Calu3 (cell line): Measurements from ENCODE around the gene ZNF682. TPM values are rescaled to one million over a fixed set of nuclear protein-coding genes. Genes with fewer than 3 reads are reported as not detected.
"Not testable (repeated sequence)": the region's sequence is repeated elsewhere in the genome, so short reads cannot be mapped to it uniquely, and the experiment has no call there.

ENCODE experiments used
- BruUV-seq: library from RNA; stranded (reverse); fragments of 400-500 nt; replicated peaks from 2 replicates; lab custom pipeline; 2021; lab: Mats Ljungman, UMichigan
- CTCF ChIA-PET: fragments of 300-600 bp; sonication (Branson Sonifier 250); formaldehyde crosslinking; loops from one replicate; lab custom pipeline; 2022; ENCODE audit warnings: antibody characterized with exemption; lab: Charles Lee
- DNase-seq: peaks from one replicate; pipeline ENCODE4 v3.0.0; 2022
- H3K27ac Mint-ChIP-seq: one replicate; pipeline ENCODE4 v1.8.0; 2022; ENCODE audit warnings: mixed read lengths; ENCODE audit not compliant: unreplicated experiment
- H3K27me3 Mint-ChIP-seq: one replicate; pipeline ENCODE4 v1.8.0; 2022; ENCODE audit warnings: mixed read lengths; ENCODE audit not compliant: unreplicated experiment
- H3K36me3 Mint-ChIP-seq: one replicate; pipeline ENCODE4 v1.8.0; 2022; ENCODE audit warnings: mild to moderate bottlenecking, moderate library complexity, mixed read lengths; ENCODE audit not compliant: insufficient read depth, unreplicated experiment
- H3K4me1 Mint-ChIP-seq: one replicate; pipeline ENCODE4 v1.8.0; 2022; ENCODE audit warnings: mild to moderate bottlenecking, low read depth, mixed read lengths; ENCODE audit not compliant: unreplicated experiment
- H3K4me3 Mint-ChIP-seq: one replicate; pipeline ENCODE4 v1.8.0; 2022; ENCODE audit warnings: mild to moderate bottlenecking, low read depth, moderate library complexity, mixed read lengths; ENCODE audit not compliant: unreplicated experiment
- H3K9me3 Mint-ChIP-seq: one replicate; pipeline ENCODE4 v1.8.0; 2022; ENCODE audit warnings: low read depth, mixed read lengths; ENCODE audit not compliant: unreplicated experiment
- intact Hi-C: fragments of 100-400 bp; cut with micrococcal nuclease; formaldehyde crosslinking; loops from one replicate; pipeline ENCODE4 v1.10.0; 2022; ENCODE audit not compliant: unreplicated experiment
- total RNA-seq: library from RNA; stranded (reverse); gene quantifications from 2 replicates; pipeline ENCODE4 v1.2.3, GENCODE V29; 2022
- TF ChIP-seq, protein P1 (sequence below): fragments of 200-600 bp; IDR thresholded peaks from one replicate; pipeline ENCODE4 v1.8.0; 2022; ENCODE audit warnings: antibody characterized with exemption; ENCODE audit not compliant: unreplicated experiment

ZNF682 gene
- total RNA-seq, 1 experiment from 2014 or later: 3.5 TPM

DNA sequence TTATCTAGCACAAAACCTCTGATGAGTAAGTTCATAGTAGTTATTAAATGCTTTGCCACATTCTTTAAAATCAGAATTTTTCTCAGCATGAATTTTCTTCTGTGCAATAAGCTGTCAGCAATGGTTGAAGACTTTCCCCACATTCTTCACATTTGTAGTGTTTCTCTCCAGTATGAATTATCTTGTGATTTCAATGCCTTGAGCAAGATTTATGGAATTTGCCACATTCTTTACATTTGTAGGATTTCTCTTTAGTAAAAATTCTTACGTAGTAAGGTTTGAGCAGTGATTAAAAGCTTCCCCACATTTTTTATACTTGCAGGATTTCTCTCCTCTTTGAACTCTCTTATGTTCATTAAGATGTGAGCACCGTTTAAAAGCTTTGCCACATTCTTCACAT lies 33.6 kb downstream of the ZNF682 start:
- CTCF ChIA-PET: no interaction called here
- H3K36me3 Mint-ChIP-seq: no peaks in the 10 kb centered on the region

DNA sequence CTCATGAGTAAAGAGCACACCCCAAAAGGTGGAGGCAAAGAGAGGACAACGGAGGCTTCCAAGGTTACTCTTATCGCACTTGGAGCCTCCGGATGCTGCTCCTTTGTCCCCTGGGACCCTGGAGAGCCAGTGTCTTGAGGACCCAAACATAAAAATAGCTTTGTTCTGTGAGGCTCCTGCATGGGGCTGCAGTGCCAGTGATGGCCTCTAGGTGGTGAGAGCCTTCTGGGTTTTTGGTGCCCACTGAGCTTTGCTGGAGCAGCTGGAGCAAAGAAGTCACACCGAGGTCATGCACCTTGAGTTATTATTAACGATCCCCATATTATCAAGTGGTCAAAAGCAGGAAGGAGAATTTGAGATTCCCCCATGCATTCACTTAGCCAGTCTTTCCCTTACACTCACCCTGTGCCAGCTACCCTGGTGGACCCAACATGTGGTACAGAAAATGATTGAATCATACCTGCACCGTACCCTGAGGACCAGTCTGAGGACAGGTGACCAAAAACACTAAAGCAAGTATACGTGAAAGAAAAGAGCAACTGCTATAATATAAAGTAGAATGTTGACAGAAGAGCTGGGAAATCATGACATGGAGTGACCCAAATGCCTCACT lies 41.5 kb downstream of the ZNF682 start:
- Mint-ChIP-seq H3K27ac (no peak overlapping the region), H3K4me1 (no peaks in the 10 kb centered on the region), H3K4me3 (no peak overlapping the region), H3K36me3 (no peaks in the 10 kb centered on the region), H3K27me3 (no peaks in the 10 kb centered on the region), H3K9me3 (peaks cover 11% of the 10 kb centered on the region)
- no TSS peak for BruUV-seq
- TF ChIP-seq, protein P1, sequence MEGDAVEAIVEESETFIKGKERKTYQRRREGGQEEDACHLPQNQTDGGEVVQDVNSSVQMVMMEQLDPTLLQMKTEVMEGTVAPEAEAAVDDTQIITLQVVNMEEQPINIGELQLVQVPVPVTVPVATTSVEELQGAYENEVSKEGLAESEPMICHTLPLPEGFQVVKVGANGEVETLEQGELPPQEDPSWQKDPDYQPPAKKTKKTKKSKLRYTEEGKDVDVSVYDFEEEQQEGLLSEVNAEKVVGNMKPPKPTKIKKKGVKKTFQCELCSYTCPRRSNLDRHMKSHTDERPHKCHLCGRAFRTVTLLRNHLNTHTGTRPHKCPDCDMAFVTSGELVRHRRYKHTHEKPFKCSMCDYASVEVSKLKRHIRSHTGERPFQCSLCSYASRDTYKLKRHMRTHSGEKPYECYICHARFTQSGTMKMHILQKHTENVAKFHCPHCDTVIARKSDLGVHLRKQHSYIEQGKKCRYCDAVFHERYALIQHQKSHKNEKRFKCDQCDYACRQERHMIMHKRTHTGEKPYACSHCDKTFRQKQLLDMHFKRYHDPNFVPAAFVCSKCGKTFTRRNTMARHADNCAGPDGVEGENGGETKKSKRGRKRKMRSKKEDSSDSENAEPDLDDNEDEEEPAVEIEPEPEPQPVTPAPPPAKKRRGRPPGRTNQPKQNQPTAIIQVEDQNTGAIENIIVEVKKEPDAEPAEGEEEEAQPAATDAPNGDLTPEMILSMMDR: no peak
- CTCF ChIA-PET: no interaction called here
- intact Hi-C loops: no loop called here
- DNase-seq: no peak

More for the DNA sequence above, 33.6 kb downstream of the ZNF682 start:
- BruUV-seq: no TSS peak
- H3K9me3 Mint-ChIP-seq: peaks cover 4% of the 10 kb centered on the region
- no peaks in the 10 kb centered on the region for H3K4me1 Mint-ChIP-seq
- no peak overlapping the region for H3K4me3 Mint-ChIP-seq
- H3K27ac Mint-ChIP-seq: no peak overlapping the region
- intact Hi-C loops: no loop called here
- no peaks in the 10 kb centered on the region for H3K27me3 Mint-ChIP-seq
- DNase-seq: no peak
- TF ChIP-seq, protein P1: no peak

DNA sequence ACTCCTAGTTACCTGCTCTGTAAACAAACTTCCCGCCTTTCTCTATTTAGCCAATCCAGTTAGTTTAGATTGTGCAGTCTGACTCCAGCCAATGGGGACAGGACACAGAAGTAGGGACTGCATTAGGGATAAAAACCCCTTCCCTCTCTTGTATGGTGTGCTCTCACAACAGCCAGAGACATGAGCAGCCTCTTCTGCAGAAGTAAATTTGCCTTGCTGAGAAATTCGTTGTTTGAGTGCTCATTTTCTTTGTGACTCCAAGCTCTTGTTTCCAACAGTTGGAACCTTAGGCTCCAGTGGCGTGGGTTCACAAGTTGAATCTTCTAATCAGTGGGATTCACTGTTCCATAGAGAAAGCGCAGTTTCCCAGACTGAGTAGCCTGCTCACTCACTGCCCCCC lies 72.4 kb downstream of the ZNF682 start:
- peaks cover 25% of the 10 kb centered on the region for H3K9me3 Mint-ChIP-seq
- no TSS peak for BruUV-seq

DNA sequence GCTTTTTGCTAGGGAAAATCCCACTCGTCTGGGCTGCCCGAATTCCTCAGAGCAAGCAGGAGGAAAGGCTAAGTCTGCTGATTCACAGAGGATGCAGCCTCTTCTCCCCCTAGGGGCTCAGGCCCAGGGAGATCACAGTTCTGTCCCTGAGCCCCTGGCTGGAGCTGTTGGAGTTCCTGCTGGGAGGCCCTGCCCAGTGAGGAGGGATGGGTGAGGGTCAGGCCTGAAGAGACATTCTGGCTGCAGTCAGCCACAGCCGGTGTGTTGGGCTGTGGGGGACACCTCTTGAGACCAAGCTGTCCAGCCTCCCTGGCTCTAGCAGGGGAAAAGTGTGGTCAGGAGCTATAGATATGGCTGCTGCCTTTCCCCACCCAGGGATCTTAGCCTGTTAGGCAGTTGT lies 73.2 kb downstream of the ZNF682 start:
- CTCF ChIA-PET, H3K27me3 Mint-ChIP-seq, H3K27ac Mint-ChIP-seq, H3K4me3 Mint-ChIP-seq, intact Hi-C loops, H3K4me1 Mint-ChIP-seq, BruUV-seq, DNase-seq, H3K36me3 Mint-ChIP-seq: not testable (repeated sequence)
- H3K9me3 Mint-ChIP-seq: peaks cover 23% of the 10 kb centered on the region

More for the DNA sequence above, 72.4 kb downstream of the ZNF682 start:
- intact Hi-C loops: no loop called here
- H3K4me1 Mint-ChIP-seq: no peaks in the 10 kb centered on the region
- TF ChIP-seq, protein P1: no peak
- no peak for DNase-seq
- H3K27ac Mint-ChIP-seq: no peak overlapping the region
- CTCF ChIA-PET: no interaction called here
- no peak overlapping the region for H3K4me3 Mint-ChIP-seq
- H3K27me3 Mint-ChIP-seq: no peaks in the 10 kb centered on the region
- H3K36me3 Mint-ChIP-seq: no peaks in the 10 kb centered on the region

DNA sequence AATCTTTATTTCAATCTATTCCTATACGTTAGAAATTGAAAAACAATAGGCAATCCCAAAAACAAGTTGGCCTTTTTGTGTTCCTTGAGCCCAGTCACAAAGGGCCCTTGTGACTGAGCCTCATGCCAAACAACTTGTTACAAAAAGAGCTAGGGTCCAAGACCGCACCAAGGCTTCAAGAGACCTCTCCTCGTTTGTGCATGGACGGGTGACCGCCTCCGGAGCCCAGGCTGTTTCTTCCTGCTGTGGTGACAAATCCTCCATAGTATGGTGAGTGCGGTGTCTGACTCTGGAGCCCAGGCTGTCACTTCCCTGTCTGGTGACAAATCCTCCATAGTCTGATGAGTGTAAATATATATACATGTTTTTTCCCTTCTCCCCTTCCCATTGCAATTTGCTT lies 74.9 kb downstream of the ZNF682 start:
- TF ChIP-seq, protein P1: no peak
- intact Hi-C loops: no loop called here
- Mint-ChIP-seq H3K4me3 (no peak overlapping the region), H3K9me3 (peaks cover 23% of the 10 kb centered on the region), H3K4me1 (no peaks in the 10 kb centered on the region), H3K36me3 (no peaks in the 10 kb centered on the region), H3K27me3 (no peaks in the 10 kb centered on the region), H3K27ac (no peak overlapping the region)
- no TSS peak for BruUV-seq
- CTCF ChIA-PET: no interaction called here
- no peak for DNase-seq

DNA sequence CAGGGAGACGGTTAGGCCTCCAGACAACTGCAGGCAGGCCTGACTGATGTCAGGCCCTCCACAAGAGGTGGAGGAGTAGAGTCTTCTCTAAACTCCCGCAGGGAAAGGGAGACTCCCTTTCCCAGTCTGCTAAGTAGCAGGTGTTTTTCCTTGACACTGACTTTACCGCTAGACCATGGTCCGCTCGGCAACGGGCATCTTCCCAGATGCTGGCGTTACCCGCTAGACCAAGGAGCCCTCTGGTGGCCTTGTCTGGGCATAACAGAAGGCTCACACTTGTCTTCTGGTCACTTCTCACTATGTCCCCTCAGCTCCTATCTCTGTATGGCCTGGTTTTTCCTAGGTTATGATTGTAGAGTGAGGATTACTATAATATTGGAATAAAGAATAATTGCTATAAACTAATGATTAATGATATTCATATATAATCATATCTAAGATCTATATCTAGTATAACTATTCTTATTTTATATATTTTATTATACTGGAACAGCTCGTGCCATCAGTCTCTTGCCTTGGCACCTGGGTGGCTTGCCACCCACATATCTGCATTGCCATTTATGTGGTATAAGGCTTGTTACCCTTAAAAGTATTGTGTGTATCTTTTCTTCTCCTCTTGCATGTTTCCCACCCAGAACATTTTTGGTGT lies 80.0 kb downstream of the ZNF682 start:
- H3K36me3 Mint-ChIP-seq, BruUV-seq, CTCF ChIA-PET, H3K4me1 Mint-ChIP-seq, H3K27ac Mint-ChIP-seq, H3K4me3 Mint-ChIP-seq, H3K27me3 Mint-ChIP-seq: not testable (repeated sequence)
- DNase-seq: peak; percentile 30
- intact Hi-C loops: loop anchor here (10.0 kb wide), 1 partner anchor 424 kb away; the partner anchor contains the start of gene CILP2
- H3K9me3 Mint-ChIP-seq: peaks cover 10% of the 10 kb centered on the region

DNA sequence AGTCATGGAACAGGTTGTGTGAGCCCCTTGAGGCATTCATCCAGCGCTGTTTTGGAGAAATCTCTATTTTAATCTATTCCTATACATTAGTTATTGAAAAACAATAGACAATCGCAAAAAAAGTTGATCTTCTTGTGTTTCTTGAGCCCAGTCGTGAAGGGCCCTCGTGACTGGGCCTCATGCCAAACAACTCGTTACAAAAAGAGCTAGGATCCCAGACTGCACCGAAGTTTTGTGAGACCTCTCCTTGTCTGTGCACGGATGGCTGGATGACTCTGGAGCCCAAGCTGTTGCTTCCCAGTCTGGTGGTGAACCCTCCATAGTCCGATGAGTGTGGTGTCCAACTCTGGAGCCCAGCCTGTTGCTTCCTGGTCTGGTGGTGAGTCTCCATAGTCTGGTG lies 81.5 kb downstream of the ZNF682 start:
- H3K9me3 Mint-ChIP-seq: peaks cover 10% of the 10 kb centered on the region
- H3K27me3 Mint-ChIP-seq, H3K4me1 Mint-ChIP-seq, BruUV-seq, DNase-seq, H3K4me3 Mint-ChIP-seq, H3K36me3 Mint-ChIP-seq, H3K27ac Mint-ChIP-seq, CTCF ChIA-PET: not testable (repeated sequence)
- intact Hi-C loops: loop anchor here (10.0 kb wide), 1 partner anchor 423 kb away; the partner anchor contains the start of gene CILP2
